Epithelial cell of prostate (primary cell): ENCODE results near the gene UQCR10.

Experiments
- DNase-seq: peaks from one replicate; pipeline ENCODE4 v3.0.0-alpha.2; 2011; ENCODE audit warnings: low read depth, low spot score
- H3K27ac ChIP-seq: fragments of 450-650 bp; 2 replicates; pipeline ENCODE4 v1.5.1; 2017; ENCODE audit warnings: mild to moderate bottlenecking

The UQCR10 gene

GRCh38 chr22:29767171-29768051, at the start of gene UQCR10:
Gene UQCR10 (plus strand): TSS chr22:29767369. CDS start chr22:29767399, 30 bp downstream.
- H3K27ac ChIP-seq: peak within 1 kb of the TSS; percentile 77
- DNase-seq: no peak

DNA sequence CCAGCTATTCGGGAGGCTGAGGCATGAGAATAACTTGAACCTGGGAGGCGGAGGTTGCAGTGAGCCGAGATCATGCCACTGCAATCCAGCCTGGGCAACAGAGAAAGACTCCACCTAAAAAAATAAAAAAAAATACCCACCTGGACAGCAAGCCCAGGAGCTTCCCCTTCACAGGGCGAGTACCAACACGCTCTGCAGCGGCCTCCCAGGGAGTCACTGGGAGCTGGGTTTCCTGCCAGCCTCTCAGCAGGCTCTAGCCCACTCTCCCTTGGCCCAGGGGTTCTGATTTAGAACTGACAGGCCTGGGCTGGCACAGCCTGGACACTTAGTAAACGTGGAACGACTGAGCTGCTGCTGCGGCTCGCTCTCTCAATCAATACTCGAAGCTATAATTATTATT, 49.4 kb upstream of the UQCR10 start:
- peak; percentile 31 for DNase-seq
- H3K27ac ChIP-seq: no peak overlapping the region

- no peak overlapping the region for H3K27ac ChIP-seq
- DNase-seq: no peak
Measured at GRCh38 chr22:29718949-29719898, 47.9 kb upstream of the UQCR10 start.

GRCh38 chr22:29719899-29720645, 47.1 kb upstream of the UQCR10 start, which contains the start of gene CABP7:
Gene CABP7 (plus strand): TSS chr22:29720003. CDS start chr22:29720425, 422 bp downstream.
- H3K27ac ChIP-seq: no peak within 1 kb of the TSS
- DNase-seq: no peak

- H3K27ac ChIP-seq: no peak overlapping the region
- DNase-seq: no peak
Measured at GRCh38 chr22:29720811-29721323, 46.3 kb upstream of the UQCR10 start.

DNA sequence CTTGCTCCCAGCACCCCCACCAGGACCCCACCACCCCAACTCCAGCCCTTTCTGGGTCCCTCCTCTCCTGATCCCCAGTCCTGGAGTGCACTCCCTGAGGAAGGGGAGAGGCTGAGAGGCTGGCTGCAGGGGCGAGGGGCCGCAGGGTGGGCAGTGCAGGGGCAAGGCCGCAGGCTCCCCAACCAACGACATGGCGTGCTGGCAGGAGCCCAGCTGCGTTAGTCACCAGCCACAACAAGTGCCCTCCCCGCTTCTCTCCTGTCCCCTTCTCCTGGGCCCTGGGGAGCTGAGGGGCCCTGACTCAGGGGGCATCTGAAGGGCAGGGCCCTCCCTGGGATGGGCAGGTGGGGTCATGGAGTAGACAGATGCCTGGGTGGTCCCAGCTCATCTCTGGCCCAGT, 45.0 kb upstream of the UQCR10 start:
- H3K27ac ChIP-seq: no peak overlapping the region
- no peak for DNase-seq

DNA sequence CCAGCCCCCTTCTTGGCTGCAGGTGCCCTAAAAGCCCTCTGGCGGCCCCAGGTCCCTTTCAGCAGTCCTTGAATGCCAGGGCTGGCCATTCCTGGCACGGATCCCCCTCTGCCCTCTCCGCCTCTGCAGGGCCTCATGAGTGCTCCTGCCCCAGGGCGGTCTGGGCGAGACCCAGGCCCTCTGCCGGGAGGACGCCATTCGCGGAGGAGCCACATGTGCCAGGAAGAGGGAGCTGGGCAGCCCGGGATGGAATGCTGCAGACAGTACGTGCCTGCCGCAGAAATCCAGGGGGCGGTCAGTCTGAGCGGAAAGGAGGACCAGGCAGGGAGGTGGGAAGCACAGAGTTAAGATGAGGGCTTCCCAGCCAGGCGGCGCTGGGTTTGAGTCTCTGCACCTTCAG, 44.6 kb upstream of the UQCR10 start:
- no peak for DNase-seq

DNA sequence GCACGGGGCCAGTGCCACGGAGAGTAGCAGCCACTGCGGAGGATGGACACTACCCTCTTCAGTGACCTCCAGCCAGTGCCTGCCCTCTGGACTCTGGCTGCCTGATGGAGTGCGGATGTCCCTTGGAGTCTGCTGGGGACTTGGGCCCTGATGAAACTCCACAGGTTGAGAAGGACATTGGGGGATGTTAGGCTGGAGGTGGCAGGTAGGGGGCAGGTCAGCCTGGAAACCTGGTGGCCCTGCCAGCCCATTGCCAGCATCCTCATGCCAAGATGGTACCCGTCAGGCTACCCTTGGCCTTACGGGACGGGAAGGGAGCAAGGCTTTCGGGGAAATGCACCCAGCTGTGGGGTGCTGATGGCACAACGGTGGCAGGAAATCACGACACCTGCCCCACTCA, 43.4 kb upstream of the UQCR10 start:
- DNase-seq: no peak
- H3K27ac ChIP-seq: no peak overlapping the region

More for the DNA sequence above, 44.6 kb upstream of the UQCR10 start:
- H3K27ac ChIP-seq: no peak overlapping the region

GRCh38 chr22:29724843-29725242, 42.3 kb upstream of the UQCR10 start:
- DNase-seq: no peak
- no peak overlapping the region for H3K27ac ChIP-seq

- no peak overlapping the region for H3K27ac ChIP-seq
- no peak for DNase-seq
Measured at GRCh38 chr22:29726106-29726505, 41.1 kb upstream of the UQCR10 start.

DNA sequence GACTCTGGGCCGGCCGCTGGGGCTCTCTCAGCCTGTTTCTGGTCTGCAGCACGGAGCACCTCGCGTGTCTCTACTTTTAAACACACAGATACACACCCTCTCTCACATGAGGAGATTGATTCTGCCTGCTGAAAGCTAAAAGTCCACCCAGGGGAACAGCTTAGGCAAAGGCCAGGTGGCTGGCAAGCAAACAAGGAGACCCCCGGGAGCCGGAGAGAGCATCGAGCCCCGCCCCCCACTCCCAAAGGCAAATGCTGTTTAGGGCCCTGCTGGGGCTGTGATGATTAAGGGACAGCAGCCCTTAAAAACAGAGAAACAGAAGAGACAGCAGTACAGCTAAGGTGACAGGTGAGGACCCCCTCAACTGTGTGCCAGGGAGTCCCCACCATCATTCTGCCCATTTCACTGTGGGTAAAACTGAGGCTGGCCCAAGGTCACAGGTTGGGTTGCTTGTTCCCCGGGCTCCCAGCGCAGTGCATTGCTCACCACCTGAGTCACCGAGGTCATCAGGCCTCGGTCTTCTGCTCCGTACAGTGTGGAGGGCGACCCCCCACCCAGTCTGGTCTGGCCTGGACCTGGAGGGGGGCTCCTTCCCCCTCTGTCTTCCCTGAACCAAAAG, 40.5 kb upstream of the UQCR10 start:
- no peak overlapping the region for H3K27ac ChIP-seq
- DNase-seq: no peak

DNA sequence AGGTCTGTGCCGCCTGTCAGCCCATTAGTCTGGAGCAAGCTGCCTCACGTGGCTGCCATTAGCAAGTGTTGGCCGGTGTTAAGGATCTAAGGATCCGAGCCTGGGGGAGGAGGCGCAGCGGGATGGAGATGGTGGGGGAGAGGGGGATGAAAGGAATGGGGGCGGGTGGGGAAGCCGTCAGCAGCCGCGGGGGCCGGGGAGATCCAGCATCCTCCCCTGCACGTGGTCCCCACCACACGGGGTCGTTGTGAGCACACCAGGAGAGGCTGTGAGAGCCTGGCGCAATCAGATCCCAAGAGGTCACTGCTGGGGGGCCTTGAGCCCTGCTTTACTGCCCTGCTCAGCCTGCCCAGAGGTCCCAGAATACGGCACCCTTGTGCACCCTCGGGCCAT, 40.0 kb upstream of the UQCR10 start:
- H3K27ac ChIP-seq: no peak overlapping the region
- no peak for DNase-seq

GRCh38 chr22:29729161-29729560, 38.0 kb upstream of the UQCR10 start:
- H3K27ac ChIP-seq: no peak overlapping the region
- no peak for DNase-seq

GRCh38 chr22:29731058-29731850, 35.9 kb upstream of the UQCR10 start:
- DNase-seq: no peak
- H3K27ac ChIP-seq: no peak overlapping the region

DNA sequence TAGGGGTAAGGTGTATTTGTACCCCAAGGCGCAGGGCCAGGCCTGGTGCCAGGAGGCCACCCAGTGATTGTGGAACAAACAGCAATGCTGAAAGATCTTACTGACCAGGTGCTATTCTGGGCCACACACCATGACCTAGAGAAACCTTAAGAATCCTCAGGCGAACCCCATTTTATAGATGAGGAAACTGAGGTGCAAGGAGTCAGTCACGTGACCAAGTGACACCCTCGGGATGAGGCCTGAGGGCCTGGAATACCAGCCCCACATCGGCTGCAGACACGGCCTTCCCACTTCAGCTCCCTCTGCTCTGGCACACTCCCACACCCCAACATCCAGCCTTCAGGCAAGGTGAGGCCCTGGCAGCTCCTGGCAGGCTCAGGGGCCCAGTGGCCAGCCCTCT, 34.3 kb upstream of the UQCR10 start:
- DNase-seq: no peak
- no peak overlapping the region for H3K27ac ChIP-seq

GRCh38 chr22:29733362-29734201, 33.6 kb upstream of the UQCR10 start:
- no peak overlapping the region for H3K27ac ChIP-seq
- DNase-seq: no peak

- H3K27ac ChIP-seq: no peak overlapping the region
- DNase-seq: no peak
Measured at GRCh38 chr22:29734406-29734805, 32.8 kb upstream of the UQCR10 start.

DNA sequence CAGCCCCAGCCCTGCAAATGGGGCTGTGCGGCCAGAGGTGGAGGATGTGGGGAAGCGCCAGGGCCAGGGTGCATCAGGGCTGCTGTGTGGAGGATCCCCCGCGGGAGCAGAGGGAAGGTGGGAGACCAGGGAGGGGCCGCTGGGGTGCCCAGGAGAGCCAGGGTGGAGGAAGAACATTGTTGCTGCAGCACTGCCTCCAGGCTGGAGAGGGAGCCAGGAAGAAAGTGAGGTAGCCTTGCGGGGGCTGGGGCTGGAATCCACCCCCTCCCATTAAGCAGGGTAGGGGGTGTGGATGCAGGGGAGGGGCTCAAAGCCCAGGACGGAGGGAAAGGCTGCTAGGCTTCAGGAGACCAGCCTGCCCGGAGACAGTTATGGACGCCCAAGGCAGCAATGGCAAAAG, 32.3 kb upstream of the UQCR10 start:
- no peak for DNase-seq
- H3K27ac ChIP-seq: no peak overlapping the region
